Esophagus mucosa (tissue), 1 donor: ENCODE measurements around the gene REV1. TPM values are rescaled to one million over a fixed set of nuclear protein-coding genes. Genes with fewer than 3 reads are reported as not detected.
A peak's percentile ranks its signal among the peaks of the same experiment; 100 is the strongest.

Experiments used
- ATAC-seq: fragments of 200-7000 bp; cut with Tn5 transposase; one replicate; pipeline ENCODE4 v1.9.1; 2020
- total RNA-seq: library from RNA; stranded (reverse); gene quantifications from one replicate; pipeline ENCODE4 v1.2.4, GENCODE V29; 2023
- donor health status: DM: yes; HTN: yes; CAD: no.

Gene REV1
- total RNA-seq, result 26.0 TPM

DNA sequence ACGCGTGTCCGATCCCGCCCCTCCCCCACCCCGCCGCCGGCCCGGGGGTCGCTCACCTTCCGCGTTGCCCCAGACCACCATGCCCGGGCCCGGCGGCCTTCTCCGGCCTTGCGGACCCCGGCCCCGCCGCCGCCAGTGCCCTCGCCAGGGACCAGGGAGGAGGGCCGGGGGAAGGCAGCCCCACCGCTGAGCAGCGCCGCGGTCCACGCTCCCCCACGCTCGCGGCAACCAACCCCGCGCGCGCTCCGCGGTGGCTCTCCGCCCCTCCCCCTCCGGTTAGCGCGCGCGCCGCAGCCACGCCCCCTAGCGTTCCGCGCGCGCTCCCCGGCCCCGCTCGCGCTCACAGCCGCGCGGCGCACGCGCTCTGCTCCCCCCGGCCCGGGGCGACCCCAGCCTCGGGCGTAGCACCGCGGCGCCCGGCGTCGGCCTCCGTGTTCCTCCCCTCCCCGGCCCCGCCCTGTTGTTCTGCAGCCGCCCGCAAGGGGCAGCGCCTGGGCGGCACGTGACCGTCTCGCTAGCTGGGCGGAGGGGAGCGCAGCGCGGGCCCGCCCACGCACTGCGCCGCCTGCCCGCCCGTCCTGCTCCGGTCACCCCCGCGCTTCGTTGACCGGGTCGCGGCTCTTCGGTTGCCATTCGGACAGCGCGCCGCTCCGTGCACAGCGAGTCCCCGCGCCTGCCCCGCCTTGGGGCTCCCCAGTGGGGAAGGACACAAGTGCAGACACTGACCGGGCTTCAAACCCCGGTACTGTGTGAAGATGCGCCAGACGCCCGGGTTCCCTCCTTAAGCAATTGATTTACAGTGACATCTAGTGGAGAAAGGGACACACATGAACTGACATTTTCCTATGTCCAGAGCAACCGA is at the start of gene REV1:
Gene REV1, minus strand, starts transcription at position 257 of the 862 bp plus-strand sequence. CDS start 25,042 bp downstream, outside the sequence.
- peak; percentile 95 for ATAC-seq

- no peak for ATAC-seq
Measured at GRCh38 chr2:99537910-99538485, 48.2 kb upstream of the REV1 start.

DNA sequence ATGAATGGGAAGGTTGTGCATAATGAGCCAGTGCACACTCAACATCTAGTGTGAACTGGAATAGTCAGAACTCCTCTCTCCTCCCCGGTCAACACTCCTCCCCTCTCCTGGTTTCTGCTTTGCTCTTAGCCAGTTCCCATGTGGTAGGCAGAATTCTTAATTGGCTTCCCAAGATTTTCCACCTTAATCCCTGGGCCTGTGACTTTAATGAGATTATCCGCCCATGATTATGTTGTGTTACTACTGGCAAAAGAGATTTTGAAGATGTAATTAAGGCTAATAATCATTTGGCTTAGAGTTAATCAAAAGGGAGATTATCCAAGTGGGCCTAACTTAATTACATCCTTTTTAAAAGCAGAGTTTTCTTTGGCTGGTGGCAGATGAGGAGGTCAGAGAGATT is 34.2 kb upstream of the REV1 start:
- no peak for ATAC-seq

GRCh38 chr2:99522157-99522556 is 32.3 kb upstream of the REV1 start:
- ATAC-seq, result no peak

DNA sequence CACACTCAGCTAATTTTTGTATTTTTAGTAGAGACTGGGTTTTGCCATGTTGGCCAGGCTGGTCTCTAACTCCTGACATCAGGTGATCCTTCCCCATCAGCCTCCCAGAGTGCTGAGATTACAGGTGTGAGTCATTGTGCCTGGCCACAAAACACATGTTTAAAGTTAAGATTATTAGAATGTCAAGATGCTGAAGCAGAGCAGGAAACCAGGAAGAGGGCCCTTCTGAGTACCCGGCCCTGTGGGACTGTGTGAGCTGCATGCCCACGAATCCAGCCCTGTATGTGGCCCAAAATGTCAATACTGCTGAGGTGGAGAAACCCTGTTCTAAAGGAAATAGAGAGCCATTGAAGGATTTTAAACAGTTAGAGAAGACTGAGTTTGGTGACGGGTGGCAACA is 31.0 kb upstream of the REV1 start:
- ATAC-seq, result no peak

GRCh38 chr2:99520195-99520594 is 30.4 kb upstream of the REV1 start:
- ATAC-seq, result no peak

DNA sequence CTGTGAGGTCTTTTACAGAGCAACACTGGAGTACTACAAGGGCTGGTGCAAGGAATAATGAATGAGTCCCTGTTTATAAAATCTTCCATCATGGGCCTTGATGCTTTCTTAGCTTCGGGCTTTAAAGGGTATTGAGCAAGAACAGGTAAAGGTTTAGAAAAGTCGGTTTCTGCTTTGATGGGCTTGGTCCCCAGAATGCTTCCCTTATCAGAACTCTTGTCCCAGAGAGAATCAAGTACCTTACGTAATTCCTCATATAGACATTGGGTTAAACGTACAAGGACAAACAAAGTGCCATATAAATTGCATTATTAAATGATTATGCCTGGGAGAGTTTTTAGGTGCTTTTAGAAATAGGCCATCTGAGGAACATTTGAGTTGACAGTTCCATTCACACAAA is 24.5 kb upstream of the REV1 start:
- ATAC-seq, result no peak

- ATAC-seq, result no peak
Measured at GRCh38 chr2:99512181-99512591, 22.4 kb upstream of the REV1 start.

- ATAC-seq, result no peak
Measured at GRCh38 chr2:99509387-99509786, 19.6 kb upstream of the REV1 start.

DNA sequence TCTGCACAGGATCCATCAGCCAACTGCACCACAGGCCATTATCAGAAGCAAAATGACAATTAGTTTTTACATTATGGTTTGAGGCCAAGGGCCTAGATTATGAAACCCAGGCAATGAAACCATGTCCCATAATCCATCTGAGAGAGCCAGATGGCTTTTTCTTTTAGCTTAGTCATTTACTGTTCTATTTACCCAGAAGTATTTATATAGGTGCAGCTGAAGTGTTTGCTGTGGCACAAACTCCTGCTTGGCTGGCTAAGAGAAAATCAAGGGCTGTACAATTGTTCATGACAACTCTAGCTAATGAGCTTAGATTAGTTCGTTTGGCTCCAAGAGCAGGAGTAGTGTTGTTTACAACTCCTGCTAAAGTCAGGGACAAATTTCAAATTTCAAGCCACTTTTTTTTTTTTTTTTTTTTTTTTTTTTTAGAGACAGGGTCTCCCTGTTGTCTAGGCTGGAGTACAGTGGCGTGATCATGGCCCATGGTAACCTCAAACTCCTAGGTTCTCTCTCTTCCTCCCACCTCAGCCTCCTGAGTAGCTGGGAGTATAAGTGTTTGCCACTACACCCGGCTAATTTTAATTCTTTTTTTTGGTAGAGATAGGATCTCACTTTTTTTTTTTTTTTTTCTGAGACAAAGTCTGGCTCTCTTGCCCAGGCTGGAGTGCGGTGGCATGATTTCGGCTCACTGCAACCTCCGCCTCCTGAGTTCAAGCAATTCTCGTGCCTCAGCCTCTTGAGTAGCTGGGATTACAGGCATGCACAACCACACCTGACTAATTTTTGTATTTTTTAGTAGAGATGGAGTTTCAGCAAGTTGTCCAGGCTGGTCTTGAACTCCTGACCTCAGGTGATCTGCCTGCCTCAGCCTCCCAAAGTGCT is 18.4 kb upstream of the REV1 start:
- peak; percentile 67 for ATAC-seq

GRCh38 chr2:99504844-99505584 is 15.2 kb upstream of the REV1 start:
- ATAC-seq, result peak; percentile 34

GRCh38 chr2:99503662-99504416 is 14.0 kb upstream of the REV1 start:
- peak; percentile 47 for ATAC-seq

- no peak for ATAC-seq
Measured at GRCh38 chr2:99496021-99496420, 6.2 kb upstream of the REV1 start.

DNA sequence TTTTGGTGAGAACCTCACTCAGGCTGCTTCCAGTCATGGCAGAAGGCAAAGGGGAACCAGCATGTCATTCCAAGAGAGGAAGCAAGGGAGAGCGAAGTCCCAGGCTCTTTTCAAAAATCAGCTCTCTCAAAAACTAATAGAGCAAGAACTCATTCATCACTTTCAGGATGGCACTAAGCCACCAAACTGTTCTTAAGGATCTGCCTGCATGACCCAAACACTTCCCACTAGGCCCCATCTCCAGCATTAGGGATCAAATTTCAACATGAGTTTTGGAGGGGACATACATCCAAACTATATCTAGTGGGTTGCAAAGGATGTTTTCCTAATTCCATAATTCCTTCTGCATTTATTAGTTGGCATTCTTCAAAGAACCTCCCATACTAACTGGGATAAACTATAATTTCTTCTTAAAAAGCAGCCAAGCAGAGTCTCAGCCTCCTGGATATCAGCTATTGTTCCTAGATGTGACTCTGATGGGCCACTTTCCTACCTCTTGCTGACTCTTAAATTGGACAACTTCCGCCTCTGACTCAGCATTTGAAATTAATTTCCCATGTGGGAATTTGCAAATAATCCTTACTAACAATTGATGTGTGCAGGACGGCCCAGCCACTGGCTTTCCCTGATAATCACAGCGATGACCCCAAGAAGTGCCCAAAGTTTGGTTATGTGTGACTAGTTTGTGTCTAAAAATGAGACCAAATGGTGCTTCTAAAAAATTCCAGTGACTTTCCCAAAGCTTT is 5.5 kb upstream of the REV1 start:
- ATAC-seq, result no peak

GRCh38 chr2:99492721-99493120 is 2.9 kb upstream of the REV1 start:
- no peak for ATAC-seq

DNA sequence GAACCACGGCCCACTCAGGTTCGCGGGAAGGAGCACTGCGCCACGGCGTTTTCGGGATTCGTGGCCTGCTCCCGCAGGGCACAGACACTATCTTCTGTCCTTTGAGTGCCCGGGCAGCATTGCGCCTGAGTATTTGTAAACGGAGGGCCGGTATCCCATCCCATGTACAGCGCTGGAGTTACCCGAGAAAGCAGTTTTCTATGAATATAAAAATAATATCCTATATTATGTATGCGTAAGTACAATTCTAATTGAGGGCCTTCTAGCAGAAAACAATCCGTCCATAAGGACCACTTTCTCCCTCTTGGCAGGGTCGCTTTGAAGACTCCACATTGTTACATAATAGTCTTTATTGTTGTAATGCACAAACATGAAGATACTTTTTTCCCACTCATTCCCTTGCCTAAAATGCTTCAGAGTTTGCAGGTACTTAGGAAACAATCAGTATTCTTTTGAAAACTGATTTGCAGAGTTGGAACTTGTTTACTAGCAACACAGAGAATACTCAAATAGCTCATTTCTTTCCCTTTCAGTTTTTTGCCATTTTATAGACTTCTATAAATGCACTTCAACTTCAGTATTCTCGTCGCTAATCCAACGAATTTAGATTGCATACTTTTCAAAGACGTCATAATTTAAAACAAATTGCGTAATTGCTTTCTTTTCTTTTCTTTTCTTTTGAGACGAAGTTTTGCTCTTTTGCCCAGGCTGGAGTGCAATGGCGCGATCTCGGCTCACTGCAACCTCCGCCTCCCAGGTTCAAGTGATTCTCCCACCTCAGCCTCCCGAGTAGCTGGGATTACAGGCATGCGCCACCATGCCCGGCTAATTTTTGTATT is 1.0 kb upstream of the REV1 start:
- ATAC-seq, result no peak

DNA sequence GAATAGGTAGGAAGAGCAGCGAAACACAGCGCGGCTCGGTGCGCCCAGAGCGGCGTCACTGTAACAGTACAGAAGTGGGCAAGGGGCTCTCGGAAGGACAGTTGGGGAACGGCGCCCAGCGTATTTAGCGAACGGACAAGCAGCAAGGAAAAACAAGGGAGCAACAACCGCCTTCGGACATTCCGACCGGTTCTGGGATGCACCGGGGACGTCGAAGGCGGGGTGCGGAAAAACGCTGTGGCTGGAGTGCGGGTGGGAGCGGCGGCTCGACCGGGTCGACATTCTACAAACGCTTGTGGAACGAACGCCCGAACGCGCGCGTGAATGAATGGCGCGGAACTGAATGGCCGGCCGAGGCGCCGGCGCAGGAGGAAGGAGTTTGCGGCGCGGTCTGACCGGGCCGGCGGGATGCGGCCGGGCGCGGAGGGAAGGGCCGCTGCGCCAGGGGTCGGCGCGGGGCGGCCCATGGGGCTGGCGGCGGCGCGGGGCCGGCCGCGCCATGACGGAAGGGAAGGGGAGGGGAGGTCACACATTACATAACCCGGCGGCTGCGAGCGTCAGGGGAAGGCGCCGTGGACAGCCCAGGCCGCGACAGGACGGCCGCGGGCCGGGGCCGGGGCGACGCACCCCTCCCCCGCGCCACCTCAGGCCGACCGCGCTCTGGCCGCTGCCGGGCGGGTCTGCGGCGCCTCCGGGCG is 605 bp downstream of the REV1 start:
- peak; percentile 45 for ATAC-seq

DNA sequence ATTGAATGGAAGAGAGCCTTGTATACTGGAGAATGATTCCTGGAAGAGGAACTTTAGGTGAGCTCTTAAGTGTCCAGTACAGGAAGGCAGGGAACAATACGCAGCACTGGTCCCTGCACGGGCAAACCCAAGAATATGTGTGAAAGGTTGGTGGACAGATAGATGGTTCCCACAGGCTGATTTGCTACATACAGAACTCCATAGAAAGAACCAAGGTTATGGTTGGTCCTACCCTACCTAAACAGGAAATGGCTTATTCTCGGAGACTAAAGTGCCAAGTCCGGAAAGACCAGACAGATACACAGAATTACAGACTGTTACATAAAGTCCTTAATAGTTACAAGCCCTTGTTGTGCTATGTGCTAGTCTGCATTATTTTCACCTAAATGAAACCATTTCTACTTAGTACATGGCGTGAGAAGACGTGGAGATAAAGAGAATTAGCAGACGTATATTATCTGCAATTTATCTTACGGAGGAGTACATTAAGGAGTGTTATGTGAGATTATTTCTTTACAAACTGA is 1.2 kb downstream of the REV1 start:
- ATAC-seq, result peak; percentile 0

GRCh38 chr2:99487906-99488305 is 1.9 kb downstream of the REV1 start:
- no peak for ATAC-seq
